Suprapubic skin (tissue), 4 donors: ENCODE results near the gene DAB2.

Experiments used
- EP300 ChIP-seq: sonication (generic); formaldehyde crosslinking; IDR thresholded peaks from one replicate; pipeline ENCODE4 v1.6.1; 2017; ENCODE audit warnings: antibody characterized with exemption
- POLR2A ChIP-seq, 2 donors: fragments of 450-650 bp; IDR thresholded peaks; one replicate each; pipeline ENCODE4 v1.6.1; 2017; ENCODE audit warnings: antibody characterized with exemption in 2 of 2, mild to moderate bottlenecking in 2 of 2, moderate library complexity in 2 of 2
- POLR2AphosphoS5 ChIP-seq, 3 donors: sonication (generic); formaldehyde crosslinking; IDR thresholded peaks; one replicate each; pipeline ENCODE4 v1.6.1; 2017; ENCODE audit warnings: antibody characterized with exemption in 3 of 3
- TF ChIP-seq, protein P1 (sequence below), 2 donors: fragments of 200-600 bp in 1 of 2; fragments of 450-650 bp in 1 of 2; sonication (generic) in 1 of 2; IDR thresholded peaks; one replicate each; pipeline ENCODE4 v1.5.1; 2016 to 2019; ENCODE audit warnings: antibody characterized with exemption in 2 of 2, mild to moderate bottlenecking in 1 of 2, moderate library complexity in 1 of 2

- TF ChIP-seq, protein P1, sequence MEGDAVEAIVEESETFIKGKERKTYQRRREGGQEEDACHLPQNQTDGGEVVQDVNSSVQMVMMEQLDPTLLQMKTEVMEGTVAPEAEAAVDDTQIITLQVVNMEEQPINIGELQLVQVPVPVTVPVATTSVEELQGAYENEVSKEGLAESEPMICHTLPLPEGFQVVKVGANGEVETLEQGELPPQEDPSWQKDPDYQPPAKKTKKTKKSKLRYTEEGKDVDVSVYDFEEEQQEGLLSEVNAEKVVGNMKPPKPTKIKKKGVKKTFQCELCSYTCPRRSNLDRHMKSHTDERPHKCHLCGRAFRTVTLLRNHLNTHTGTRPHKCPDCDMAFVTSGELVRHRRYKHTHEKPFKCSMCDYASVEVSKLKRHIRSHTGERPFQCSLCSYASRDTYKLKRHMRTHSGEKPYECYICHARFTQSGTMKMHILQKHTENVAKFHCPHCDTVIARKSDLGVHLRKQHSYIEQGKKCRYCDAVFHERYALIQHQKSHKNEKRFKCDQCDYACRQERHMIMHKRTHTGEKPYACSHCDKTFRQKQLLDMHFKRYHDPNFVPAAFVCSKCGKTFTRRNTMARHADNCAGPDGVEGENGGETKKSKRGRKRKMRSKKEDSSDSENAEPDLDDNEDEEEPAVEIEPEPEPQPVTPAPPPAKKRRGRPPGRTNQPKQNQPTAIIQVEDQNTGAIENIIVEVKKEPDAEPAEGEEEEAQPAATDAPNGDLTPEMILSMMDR (IDR thresholded peaks at IDR 0.05), result no peak
- TF ChIP-seq POLR2AphosphoS5 (IDR thresholded peaks at IDR 0.05) (no peak), EP300 (no peak), POLR2A (IDR thresholded peaks at IDR 0.05) (no peak)
Observed at GRCh38 chr5:39437467-39437866, 12.7 kb upstream of the DAB2 start.
